HG02623 (cell line): ENCODE measurements around the gene MRPL41.
"Not testable (repeated sequence)": the region's sequence is repeated elsewhere in the genome, so short reads cannot be mapped to it uniquely, and the experiment has no call there.

Experiments used
- ATAC-seq: cut with Tn5 transposase; IDR thresholded peaks from one replicate; pipeline ENCODE4 v1.9.1; 2021; ENCODE audit warnings: moderate library complexity; ENCODE audit not compliant: unreplicated experiment

Gene MRPL41

GRCh38 chr9:137551264-137552021, at the start of gene MRPL41:
Gene MRPL41, plus strand, starts transcription at chr9:137551879. Its CDS starts 203 bp downstream, at chr9:137552082.
- peak; percentile 76 for ATAC-seq

DNA sequence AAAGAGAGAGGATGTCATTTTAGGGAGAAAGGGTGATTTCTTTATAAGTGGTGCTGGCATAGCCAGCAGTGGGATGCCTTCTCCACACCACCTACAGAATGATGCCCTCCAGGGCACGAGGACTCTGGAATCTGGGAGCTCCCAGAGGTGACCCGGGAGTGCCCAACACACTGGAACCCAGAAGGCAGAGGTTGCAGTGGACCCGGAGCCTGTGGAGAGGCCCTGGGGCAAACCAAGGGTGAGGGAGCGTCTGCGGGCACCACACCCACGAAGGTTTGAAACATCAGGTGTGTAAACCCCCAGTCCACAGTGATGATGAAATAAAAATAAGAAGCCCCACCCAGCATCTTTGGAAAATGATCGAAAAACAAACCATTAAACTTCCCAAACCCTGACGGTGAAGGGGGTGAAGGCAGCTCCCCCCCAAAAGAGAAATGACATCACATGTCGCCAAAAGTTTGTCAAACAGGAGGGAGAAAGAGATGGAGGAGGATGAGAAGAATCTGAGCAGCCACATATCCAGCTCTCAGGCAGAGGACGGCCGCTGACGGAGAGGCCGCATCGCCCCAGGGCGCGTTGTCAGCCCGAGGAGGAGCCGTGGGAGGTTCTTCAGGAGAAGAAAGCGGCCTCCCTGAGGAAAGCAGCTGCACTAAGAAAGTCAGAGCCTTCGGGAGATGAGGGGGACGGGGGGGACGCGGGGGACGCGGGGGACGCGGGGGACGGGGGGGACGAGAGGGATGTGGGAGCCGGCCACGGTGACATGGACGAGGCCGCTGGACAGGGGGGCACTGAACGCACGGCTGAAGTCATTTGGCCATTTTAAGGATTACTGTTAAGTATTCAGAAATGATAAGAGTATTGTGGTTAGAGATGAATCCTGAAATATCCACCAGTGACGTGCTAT, 49.4 kb upstream of the MRPL41 start:
- ATAC-seq, result no peak

DNA sequence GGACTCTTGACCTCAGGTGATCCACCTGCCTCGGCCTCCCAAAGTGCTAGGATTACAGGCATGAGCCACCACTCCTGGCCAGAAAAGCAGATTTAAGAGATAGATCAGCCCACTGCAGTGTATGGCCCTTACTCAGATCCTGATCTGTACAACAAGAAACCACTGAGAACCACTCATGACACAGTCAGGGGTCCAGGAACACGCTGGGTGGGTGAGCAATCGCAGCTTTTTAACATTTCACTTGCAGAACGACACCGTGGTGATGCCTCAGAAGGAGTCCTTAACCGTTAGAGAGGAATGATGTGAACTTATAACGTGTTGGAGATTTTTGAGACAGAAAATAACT, 47.3 kb upstream of the MRPL41 start:
- no peak for ATAC-seq

DNA sequence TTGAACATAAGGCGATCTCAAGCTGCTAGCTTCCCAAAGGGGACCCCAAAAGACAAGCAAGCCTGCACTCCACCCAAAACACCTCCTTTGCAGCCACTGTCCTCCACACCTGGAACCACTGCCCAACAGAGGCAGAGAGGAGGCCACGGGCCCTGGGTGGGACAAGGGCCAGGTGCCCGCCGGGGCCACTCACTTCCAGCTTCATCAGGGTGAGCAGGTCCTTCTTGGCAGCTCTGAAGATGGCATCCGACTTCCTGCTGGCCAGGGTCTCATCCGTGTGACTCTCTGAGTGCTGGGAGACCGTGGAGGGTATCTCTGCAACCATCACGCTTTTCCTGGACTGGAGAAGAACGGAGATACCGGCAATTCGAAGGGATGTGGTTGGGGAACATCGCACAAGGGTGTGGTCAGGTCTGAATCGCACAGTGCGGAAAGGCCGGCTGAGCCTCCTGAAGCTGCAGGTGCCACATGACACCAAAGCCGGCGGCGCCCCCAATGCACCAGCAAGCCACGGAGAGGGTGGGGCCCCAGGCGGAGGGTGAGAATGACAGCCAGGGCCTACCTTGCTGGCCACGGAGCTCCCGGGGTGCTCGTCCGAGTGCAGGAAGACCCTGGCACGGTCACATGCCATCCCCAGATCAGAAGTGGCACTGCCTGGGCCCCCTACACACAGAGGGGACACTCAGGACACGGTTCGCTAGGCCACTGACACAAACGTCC, 46.1 kb upstream of the MRPL41 start:
- ATAC-seq, result no peak

DNA sequence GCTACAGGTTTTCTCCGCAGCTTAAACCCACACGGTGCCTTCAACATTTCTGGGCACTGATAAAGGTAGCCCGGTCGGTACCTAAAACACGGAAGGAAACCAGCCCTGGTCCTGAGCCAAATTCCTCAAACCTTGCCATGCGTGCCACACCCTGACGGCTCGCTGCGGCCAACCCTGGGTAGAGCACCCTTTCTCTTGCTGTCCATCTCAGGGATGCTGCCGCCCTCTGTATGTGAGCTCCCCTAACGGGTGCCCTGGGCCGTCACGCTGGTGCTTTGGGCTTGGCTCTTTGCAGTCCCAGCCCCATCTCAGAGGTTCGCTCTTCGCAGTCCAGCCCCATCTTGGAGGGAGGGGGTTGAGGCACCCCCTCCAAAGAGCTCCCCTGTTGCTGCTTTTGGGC, 45.4 kb upstream of the MRPL41 start:
- ATAC-seq, result no peak

DNA sequence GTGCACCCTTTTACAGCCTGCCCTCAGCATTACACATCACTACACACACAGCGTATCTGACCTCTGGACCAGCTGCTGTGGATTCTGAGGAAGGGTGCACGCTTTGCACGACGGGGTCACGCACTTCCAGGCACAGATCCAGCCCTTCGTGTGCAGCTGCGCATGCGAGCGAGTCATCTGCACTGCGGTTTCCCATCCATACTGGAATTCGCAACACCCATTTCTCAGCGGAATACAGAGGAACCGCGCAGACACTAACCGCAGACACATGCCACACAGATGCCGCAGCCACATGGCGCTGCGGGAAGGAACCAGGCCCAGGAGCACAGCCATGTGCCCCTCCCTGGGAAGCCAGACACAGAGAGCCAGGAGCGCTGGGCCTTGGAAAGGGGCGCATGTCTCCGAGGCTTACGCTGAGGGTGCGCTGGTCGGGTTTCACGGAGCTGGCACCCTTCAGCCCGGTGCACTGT, 44.9 kb upstream of the MRPL41 start:
- no peak for ATAC-seq

DNA sequence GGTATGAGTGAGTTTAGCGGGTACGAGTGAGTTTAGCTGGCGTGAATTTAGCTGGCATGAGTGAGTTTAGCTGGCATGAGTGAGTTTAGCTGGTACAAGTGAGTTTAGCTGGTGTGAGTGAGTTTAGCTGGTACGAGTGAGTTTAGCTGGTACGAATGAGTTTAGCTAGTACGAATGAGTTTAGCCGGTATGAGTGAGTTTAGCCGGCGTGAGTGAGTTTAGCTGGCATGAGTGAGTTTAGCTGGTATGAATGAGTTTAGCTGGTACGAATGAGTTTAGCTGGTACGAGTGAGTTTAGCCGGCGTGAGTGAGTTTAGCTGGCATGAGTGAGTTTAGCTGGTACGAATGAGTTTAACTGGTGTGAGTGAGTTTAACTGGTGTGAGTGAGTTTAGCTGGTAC, 42.5 kb upstream of the MRPL41 start:
- no peak for ATAC-seq

DNA sequence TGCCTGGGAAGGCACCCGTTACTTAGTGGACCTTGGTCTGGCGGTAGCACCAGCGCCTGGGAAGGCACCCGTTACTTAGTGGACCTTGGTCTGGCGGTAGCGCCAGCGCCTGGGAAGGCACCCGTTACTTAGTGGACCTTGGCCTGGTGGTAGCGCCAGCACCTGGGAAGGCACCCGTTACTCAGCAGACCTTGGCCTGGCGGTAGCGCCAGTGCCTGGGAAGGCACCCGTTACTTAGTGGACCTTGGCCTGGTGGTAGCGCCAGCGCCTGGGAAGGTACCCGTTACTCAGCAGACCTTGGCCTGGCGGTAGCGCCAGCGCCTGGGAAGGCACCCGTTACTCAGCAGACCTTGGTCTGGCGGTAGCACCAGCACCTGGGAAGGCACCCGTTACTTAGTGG, 40.6 kb upstream of the MRPL41 start:
- not testable (repeated sequence) for ATAC-seq

- no peak for ATAC-seq
These were observed 39.8 kb upstream of the MRPL41 start for GRCh38 chr9:137511758-137512463.

DNA sequence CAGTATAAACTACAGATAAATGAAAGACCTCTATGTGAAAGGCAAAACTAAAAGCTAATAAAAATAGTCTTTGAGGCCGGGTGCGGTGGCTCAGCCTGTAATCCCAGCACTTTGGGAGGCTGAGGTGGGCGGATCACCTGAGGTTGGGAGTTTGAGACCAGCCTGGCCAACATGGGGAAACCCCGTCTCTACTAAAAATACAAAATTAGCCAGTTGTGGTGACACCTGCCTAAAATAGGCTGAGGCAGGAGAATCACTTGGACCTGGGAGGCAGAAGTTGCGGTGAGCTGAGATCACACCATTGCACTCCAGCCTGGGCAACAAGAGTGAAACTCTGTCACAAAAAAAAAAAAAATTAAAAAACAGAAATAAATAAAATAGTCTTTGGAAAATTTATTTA, 38.5 kb upstream of the MRPL41 start:
- not testable (repeated sequence) for ATAC-seq

DNA sequence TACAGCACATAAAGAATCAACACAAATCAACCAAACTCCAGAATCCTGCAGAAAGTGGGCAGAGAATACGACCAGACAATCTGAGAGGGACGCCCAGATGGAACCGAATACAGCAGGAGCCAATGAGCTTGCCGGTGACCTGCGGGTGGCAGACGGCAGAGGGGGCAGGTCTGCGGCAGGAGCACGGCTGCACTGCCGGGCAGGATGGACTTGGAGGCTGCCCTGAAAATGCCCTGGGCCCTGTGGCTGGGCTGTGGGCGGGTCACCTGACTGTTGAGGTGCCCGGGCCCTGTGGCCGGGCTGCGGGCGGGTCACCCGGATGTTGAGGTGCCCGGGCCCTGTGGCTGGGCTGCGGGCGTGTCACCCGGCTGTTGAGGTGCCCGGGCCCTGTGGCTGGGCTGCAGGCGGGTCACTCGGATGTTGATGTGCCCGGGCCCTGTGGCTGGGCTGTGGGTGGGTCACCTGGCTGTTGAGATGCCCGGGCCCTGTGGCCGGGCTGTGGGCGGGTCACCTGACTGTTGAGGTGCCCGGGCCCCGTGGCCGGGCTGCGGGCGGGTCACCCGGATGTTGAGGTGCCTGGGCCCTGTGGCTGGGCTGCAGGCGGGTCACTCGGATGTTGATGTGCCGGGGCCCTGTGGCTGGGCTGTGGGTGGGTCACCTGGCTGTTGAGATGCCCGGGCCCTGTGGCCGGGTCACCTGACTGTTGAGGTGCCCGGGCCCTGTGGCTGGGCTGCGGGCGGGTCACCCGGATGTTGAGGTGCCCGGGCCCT, 37.7 kb upstream of the MRPL41 start:
- ATAC-seq, result not testable (repeated sequence)

GRCh38 chr9:137514691-137515337, 36.9 kb upstream of the MRPL41 start:
- ATAC-seq, result no peak

- ATAC-seq, result no peak
These were observed 36.3 kb upstream of the MRPL41 start for GRCh38 chr9:137515338-137515724.

- ATAC-seq, result no peak
These were observed 35.3 kb upstream of the MRPL41 start for GRCh38 chr9:137516144-137516917.

DNA sequence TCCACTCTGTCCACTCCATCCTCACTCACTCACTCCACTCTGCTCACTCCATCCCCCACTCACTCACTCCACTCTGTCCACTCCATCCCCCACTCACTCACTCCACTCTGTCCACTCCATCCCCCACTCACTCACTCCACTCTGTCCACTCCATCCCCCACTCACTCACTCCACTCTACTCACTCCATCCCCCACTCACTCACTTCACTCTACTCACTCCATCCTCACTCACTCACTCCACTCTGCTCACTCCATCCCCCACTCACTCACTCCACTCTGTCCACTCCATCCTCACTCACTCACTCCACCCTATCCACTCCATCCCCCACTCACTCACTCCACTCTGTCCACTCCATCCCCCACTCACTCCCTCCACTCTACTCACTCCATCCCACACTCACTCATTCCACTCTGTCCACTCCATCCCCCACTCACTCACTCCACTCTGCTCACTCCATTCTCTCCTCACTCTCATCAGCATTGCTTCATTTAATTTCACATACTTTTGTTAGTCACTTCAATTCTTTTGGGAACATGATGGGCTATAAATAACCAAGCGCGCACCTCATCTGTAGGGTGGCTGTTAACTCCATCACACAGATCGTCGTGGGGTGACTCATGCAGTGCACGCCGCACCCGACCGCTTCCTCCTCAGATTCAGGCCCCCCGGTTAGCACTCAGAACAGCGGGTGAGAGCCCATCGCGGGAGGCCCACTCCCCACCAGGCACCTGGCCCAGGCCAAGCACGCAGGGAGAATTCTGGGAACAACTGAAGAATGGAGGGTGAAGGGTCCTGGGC, 32.8 kb upstream of the MRPL41 start:
- ATAC-seq, result not testable (repeated sequence)

GRCh38 chr9:137519553-137519952, 32.1 kb upstream of the MRPL41 start:
- ATAC-seq, result no peak

DNA sequence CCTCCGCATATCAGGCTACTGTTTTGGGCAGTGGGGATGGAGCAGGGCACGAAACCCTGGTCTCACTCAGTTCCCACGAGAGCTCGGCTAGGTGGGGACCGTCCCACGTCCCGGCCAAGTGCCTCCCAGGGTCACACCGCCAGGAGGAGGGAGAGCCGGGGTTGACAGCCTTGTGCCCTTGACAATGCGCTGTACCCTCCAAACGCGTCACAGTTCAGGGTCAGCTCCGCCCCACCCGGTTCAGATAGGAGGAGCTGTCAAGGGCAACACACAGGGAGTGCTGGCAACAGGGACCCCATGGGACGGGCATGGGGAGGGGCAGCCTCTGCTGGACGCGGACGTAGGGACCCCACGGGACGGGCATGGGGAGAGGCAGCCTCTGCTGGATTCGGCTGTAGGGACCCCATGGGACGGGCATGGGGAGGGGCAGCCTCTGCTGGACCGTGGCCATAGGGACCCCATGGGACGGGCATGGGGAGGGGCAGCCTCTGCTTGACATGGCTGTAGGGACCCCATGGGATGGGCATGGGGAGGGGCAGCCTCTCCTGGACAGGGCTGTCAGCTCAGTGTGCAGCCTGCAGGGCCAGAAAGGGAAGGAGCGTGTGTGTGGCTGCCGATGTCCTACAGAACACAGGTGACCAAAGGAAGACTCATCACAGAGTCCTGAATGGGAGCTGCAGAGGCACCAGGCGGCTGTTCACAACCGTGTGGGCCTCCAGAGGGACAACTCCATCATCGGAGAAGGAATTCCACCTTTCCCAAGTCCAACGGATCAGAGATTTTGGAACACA, 30.9 kb upstream of the MRPL41 start:
- ATAC-seq, result no peak
